Effector memory CD4-positive, alpha-beta T cell (primary cell): Measurements from ENCODE around the gene CLDN6.
"Not testable (repeated sequence)": the region's sequence is repeated elsewhere in the genome, so short reads cannot be mapped to it uniquely, and the experiment has no call there.

ENCODE experiments used
- DNase-seq, 3 donors: peaks; one replicate each; pipeline ENCODE4 v3.0.0-alpha.2; 2020
- H3K27ac ChIP-seq: 2 replicates; pipeline ENCODE4 v1.7.0; 2013; ENCODE audit warnings: mild to moderate bottlenecking, low read length, moderate library complexity; ENCODE audit not compliant: insufficient read depth, poor library complexity, severe bottlenecking
- H3K27me3 ChIP-seq: replicated peaks from 2 replicates; pipeline ENCODE4 v1.7.0; 2013; ENCODE audit warnings: mild to moderate bottlenecking, low read length; ENCODE audit not compliant: insufficient read depth, control insufficient read depth, poor library complexity, severe bottlenecking
- H3K36me3 ChIP-seq: 2 replicates; pipeline ENCODE4 v1.7.0; 2013; ENCODE audit warnings: mild to moderate bottlenecking, low read length, moderate library complexity; ENCODE audit not compliant: control insufficient read depth, insufficient read depth
- H3K4me1 ChIP-seq: 2 replicates; pipeline ENCODE4 v1.7.0; 2013; ENCODE audit warnings: low read length, mild to moderate bottlenecking; ENCODE audit not compliant: control insufficient read depth, insufficient read depth, poor library complexity, severe bottlenecking
- H3K4me3 ChIP-seq: 2 replicates; pipeline ENCODE4 v1.7.0; 2013; ENCODE audit warnings: low read length, low read depth, mild to moderate bottlenecking; ENCODE audit not compliant: insufficient read depth, poor library complexity, severe bottlenecking
- H3K9me3 ChIP-seq: 2 replicates; pipeline ENCODE4 v1.7.0; 2013; ENCODE audit warnings: mild to moderate bottlenecking, low read length, moderate library complexity; ENCODE audit not compliant: control insufficient read depth

The CLDN6 gene

DNA sequence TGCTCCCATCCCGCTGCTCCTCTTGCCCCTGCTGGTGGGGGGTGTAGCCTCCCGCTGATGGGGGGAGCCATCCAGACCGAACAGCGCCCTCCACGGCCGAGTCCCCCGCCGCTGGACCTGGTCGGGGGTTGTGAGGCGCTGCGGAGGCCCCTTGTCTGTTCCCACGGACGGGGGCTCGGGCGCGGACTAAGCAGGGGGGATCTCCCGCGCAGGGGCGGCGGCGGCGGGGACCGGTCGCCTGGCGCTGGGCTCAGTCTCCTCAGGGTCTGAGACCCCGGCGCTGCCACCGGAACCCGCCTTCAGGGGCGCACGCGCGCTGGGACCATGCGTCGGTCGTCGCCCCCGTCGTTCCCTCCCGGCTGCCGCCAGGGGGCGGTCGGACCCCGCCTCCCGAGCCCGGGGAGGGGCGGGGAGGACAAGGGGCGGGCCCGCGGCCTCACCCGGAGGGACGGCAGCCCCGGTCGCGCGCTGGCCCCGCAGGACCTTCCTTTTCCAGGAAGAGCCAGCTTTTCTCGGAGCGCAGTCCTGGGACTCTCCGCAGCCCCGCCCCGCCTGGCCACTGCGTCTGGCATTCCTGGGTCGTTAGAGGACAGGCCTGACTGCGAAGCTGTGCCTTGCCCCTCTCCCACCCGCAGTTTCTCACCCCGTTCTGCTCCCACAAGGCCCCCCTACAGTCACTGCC lies 41.2 kb upstream of the CLDN6 start:
- Histone ChIP-seq H3K27ac (peak overlapping the region; percentile 88), H3K9me3 (no peaks in the 10 kb centered on the region), H3K27me3 (no peaks in the 10 kb centered on the region), H3K36me3 (no peaks in the 10 kb centered on the region), H3K4me3 (peak overlapping the region; percentile 94), H3K4me1 (peaks cover 41% of the 10 kb centered on the region)
- peak; percentile 75 to 82 (median 76) for DNase-seq

DNA sequence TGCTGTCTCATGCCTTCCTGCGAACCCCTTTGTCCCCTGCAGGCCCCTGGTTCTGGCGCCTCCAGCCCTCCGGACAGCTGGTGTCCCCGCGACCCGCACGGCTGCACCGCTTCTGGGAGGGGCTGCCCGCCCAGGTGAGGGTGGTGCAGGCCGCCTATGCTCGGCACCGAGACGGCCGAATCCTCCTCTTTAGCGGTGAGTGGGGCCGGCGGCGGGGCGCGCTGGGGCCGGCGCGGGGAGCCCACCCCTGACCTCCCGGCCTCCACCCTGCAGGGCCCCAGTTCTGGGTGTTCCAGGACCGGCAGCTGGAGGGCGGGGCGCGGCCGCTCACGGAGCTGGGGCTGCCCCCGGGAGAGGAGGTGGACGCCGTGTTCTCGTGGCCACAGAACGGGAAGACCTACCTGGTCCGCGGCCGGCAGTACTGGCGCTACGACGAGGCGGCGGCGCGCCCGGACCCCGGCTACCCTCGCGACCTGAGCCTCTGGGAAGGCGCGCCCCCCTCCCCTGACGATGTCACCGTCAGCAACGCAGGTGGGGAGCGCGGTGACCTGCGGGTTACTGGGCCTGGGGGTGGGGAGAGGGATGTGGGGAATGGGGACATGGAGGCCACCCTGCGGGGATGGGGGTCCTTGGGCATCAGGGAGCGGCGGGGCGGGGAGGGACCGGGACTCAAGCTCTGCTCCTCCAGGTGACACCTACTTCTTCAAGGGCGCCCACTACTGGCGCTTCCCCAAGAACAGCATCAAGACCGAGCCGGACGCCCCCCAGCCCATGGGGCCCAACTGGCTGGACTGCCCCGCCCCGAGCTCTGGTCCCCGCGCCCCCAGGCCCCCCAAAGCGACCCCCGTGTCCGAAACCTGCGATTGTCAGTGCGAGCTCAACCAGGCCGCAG lies 40.4 kb upstream of the CLDN6 start:
- DNase-seq, result peak in 1 of 3 donors; percentile 32
- H3K36me3 ChIP-seq, result no peaks in the 10 kb centered on the region
- H3K4me3 ChIP-seq, result peak overlapping the region; percentile 94
- no peaks in the 10 kb centered on the region for H3K27me3 ChIP-seq
- peaks cover 41% of the 10 kb centered on the region for H3K4me1 ChIP-seq
- H3K27ac ChIP-seq, result peak overlapping the region; percentile 88
- H3K9me3 ChIP-seq, result no peaks in the 10 kb centered on the region

DNA sequence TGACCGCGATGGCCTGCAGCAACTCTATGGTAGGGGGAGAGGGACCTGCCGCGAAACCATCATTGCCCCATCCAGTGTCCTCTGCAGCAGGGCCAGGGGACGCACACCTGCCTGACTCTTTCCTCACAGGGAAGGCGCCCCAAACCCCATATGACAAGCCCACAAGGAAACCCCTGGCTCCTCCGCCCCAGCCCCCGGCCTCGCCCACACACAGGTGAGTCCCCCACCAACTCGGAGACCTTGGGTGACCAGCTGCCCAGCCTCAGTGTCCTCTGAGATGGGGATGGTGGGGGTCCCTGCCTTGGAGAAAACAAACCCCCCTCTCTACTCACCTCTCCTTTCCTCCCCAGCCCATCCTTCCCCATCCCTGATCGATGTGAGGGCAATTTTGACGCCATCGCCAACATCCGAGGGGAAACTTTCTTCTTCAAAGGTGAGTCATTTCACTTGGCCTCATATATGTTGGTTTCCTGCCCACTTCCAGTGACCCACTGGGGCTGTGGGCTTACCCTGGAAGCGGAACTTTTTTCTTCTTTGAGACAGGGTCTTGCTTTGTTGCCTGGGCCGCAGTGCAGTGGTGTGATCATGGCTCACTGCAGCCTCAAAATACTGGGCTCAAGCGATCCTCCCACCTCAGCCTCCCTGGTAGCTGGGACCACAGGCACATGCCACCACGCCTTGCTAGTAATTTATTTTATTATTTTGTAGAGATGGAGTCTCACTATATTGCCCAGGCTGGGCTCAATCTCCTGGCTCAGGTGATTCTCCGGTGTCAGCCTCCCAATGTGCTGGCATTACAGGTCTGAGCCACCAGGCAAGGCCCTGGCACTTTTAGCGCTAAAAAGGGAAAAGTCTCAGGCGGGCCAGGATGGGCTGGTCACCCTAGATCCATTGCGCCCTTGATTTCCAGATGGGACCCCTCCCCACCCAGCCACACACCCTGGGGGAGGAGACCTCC lies 39.5 kb upstream of the CLDN6 start:
- Histone ChIP-seq H3K9me3 (no peaks in the 10 kb centered on the region), H3K27ac (peak overlapping the region; percentile 88), H3K4me3 (peak overlapping the region; percentile 94), H3K27me3 (no peaks in the 10 kb centered on the region), H3K36me3 (no peaks in the 10 kb centered on the region), H3K4me1 (peaks cover 41% of the 10 kb centered on the region)
- no peak for DNase-seq

DNA sequence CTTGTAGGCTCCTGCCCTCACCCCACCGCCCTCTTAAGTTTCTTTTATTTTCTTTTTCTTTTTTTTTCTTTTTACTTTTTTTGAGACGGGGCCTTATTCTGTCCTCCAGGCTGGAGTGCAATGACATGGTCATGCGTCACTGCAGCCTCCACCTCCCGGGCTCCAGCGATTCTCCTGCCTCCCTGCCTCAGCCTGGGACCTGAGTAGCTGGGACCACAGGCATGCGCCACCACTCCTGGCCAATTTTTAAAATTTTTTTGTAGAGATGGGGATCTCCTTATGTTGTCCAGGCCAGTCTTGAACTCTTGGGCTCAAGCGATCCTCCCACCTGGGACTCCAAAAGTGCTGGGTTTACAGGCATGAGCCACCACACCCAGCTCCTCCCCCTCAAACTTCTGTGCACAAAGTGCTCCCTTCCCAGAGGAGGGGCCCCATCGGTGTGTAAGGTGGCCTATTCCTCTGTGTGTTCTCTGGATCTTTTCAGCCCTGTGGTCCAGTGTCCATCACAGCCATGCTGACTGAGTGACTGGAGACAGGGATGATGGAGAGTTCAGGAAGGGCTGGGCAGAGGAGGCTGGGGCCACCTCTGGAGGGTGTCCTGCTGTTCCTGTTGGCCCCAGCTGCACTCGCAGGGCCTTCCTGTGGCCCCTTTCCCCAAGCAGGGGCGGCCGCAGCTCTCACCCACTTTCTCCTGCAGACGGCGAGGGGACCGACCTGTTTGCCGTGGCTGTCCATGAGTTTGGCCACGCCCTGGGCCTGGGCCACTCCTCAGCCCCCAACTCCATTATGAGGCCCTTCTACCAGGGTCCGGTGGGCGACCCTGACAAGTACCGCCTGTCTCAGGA lies 38.6 kb upstream of the CLDN6 start:
- H3K9me3 ChIP-seq, result no peaks in the 10 kb centered on the region
- no peaks in the 10 kb centered on the region for H3K27me3 ChIP-seq
- peak overlapping the region; percentile 11 for H3K27ac ChIP-seq
- peaks cover 41% of the 10 kb centered on the region for H3K4me1 ChIP-seq
- H3K4me3 ChIP-seq, result no peak overlapping the region
- DNase-seq, result no peak
- H3K36me3 ChIP-seq, result no peaks in the 10 kb centered on the region

DNA sequence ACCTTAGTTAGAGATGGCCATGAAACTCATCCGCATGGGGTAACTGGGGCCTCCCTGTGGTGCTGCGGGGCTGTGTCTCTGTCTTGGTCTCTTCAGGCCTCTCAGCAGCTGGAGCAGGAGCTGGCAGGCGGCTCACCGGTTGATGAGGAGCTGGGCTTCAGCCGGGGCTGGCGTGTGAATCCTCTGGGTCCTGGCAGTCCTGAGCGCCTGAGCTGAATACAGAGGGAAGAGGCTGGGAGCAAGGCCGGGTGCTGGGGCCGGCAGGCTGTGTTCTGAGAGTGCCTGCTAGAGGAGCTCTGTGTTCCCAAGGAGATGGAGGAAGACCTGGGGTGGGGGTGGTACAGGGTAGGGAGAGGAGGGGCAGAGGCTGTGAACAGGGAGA lies 37.7 kb upstream of the CLDN6 start:
- not testable (repeated sequence) for H3K27me3 ChIP-seq, DNase-seq, H3K9me3 ChIP-seq, H3K36me3 ChIP-seq, H3K4me3 ChIP-seq
- peak overlapping the region; percentile 21 for H3K27ac ChIP-seq
- peaks cover 41% of the 10 kb centered on the region for H3K4me1 ChIP-seq

DNA sequence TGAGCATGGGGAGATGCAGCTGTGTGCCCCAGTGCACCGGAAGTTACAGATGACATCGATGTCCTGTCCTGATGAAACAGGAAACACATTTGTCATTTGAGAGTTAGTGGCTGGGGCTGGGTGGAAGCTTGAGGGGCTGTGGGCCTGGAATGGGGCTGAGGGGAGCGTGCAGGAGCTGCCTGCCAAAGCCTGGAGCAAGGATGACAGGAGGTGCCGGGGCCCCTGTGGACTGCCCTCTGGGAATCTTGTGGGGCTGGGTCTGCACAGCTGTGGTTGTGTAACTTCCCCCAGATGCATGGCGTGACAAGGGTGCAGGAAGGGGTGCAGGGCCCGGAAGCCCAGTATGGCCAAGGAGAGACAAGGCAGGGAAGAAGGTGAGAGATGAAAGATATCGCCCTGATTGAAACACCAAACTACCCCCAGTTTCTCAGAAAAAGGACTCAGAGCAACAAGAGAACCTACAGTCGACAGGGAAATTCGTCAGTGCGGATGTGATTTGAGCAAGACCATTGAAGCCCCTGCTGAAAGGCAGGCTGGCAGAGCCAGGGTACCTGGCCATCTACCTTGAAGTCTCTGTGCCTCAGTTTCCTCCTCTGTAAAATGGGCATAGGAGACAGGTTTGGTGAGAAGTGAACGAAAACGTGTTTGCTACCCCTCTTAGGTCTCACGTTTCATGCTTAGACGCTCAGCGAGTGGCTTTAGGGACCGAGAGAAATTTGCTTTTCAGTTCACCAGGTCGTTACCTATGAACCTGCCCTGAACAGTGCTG lies 37.2 kb upstream of the CLDN6 start:
- peaks cover 40% of the 10 kb centered on the region for H3K4me1 ChIP-seq
- no peak for DNase-seq
- H3K27ac ChIP-seq, result peak overlapping the region; percentile 21
- no peaks in the 10 kb centered on the region for H3K36me3 ChIP-seq
- H3K27me3 ChIP-seq, result no peaks in the 10 kb centered on the region
- H3K4me3 ChIP-seq, result no peak overlapping the region
- H3K9me3 ChIP-seq, result no peaks in the 10 kb centered on the region

DNA sequence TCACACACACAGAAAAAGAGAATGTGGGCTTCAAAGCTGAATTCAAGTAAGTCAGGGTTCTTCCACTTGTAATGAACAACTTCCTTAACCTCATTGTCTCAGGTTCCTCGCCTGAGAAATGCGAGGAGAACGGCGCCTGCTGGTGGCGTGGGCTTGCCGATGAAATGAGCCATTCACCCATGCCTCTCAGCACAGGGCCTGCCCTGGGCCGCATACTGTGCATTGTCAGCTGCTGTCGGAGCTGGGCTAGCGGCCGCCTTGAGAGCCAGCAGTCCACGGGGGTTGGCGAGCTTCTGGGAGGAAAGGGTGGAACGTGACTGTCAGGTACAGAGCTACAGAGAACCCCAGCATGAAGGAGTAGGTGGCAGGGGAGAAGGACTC lies 35.3 kb upstream of the CLDN6 start:
- not testable (repeated sequence) for H3K27me3 ChIP-seq, H3K27ac ChIP-seq, H3K4me3 ChIP-seq, DNase-seq, H3K9me3 ChIP-seq, H3K36me3 ChIP-seq
- H3K4me1 ChIP-seq, result peaks cover 29% of the 10 kb centered on the region

DNA sequence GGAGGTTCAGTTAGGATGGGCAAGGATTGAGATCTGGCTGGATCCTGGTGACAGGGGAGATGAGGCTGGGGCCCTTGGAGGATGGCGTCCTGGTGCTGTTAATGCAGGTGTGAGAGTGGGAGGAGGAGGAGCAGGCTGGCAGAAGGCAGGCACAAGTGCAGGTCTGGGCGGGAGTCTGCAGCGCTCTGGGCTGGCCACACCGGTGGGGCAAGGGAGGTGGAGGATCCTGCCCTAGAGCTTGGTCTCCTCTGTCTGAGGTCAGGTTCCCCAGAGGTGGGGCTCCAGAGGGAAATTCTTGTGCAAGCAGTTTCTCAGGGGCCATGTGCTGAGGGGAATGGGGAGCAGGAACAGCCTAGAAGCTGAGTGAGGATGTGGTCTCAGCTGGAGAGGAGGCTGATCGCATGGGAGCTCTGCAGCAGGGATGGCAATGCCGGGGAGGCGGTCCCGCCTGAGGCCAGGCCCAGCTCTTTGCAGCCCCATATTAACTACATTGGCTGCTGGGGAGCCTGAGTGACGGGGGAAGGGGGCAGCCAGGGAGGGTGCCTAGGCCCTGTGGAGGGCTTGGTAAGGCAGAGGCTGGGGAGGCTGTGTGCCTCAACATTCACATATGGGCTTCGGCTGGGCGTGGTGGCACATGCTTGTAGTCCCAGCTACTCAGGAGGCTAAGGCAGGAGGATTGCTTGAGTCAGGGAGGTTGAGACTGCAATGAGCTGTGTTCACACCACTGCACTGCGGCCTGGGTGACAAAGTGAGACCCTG lies 34.8 kb upstream of the CLDN6 start:
- peaks cover 23% of the 10 kb centered on the region for H3K4me1 ChIP-seq
- H3K4me3 ChIP-seq, DNase-seq, H3K36me3 ChIP-seq, H3K27me3 ChIP-seq, H3K27ac ChIP-seq, H3K9me3 ChIP-seq: not testable (repeated sequence)
